ENCODE measurements around the gene QSOX2.

The QSOX2 gene

DNA sequence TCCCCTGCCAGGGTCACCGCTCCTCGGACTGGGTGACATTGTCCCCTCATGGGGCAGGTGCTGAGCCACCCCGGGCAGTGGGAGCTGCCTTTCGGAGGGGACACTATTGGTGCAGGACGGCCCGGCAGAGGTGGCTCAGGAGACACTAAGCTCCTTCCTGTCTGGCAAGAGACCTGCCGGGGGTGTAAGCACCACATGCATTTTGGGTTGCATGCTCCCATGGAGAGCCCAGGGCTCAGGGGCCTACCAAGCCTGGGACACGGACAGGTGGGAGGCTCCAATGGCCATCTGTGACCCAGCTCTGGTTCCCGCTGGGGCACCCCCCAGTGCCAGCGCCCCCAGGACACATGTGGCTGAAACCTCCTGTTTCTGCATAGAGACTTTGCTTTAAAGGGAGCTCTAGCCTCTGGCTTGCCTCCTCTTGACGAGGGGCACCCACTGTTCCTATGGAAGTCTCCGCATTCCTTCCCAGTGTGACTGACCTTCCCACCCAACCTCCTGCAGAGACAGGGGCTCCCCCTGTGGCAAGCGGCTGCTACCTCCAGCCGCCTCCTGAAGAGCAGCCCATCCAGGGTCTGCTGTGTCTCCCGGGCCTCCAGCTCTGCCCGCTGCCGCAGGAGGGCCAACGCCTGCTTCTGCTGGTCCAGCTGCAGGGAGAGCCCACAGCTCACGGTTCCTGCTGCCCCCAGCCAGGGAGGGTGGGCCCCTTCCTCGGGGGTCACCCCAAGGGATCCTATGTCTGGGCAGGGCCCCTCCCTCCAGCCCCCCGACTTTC is 30.2 kb upstream of the QSOX2 start:
- Histone ChIP-seq H3K27ac (ENCODE audit: low read length) (no peak overlapping the region), H3F3A (ENCODE audit: insufficient read depth, low read length) (no peaks in the 10 kb centered on the region), H3K4me2 (ENCODE audit: low read depth, low read length) (no peak overlapping the region), H3K4me3 (ENCODE audit: low read length) (no peak overlapping the region), H3K27me3 (replicated peaks; ENCODE audit: insufficient read depth, low read length) (peaks cover 95% of the 10 kb centered on the region), H3K79me2 (ENCODE audit: low read length) (no peaks in the 10 kb centered on the region), H3K9me3 (replicated peaks; ENCODE audit: insufficient read depth, low read length) (no peaks in the 10 kb centered on the region), H3K4me1 (ENCODE audit: low read length) (no peaks in the 10 kb centered on the region), H3K9ac (ENCODE audit: low read length) (no peak overlapping the region), H4K20me1 (ENCODE audit: insufficient read depth, low read length) (no peaks in the 10 kb centered on the region), H3K36me3 (replicated peaks; ENCODE audit: insufficient read depth, low read length) (no peaks in the 10 kb centered on the region), H2AFZ (ENCODE audit: low read length) (no peak overlapping the region), H3K9me2 (replicated peaks; ENCODE audit: insufficient read depth, low read length) (no peaks in the 10 kb centered on the region)
- DNase-seq, result no peak
- no peak for TF ChIP-seq EZH2 (optimal IDR thresholded peaks at IDR 0.05; ENCODE audit: low read depth, low read length)
- no peak for TF ChIP-seq EZH2phosphoT487 (IDR thresholded peaks at IDR 0.05; ENCODE audit: low read length)
- no peak for TF ChIP-seq CTCF (IDR thresholded peaks at IDR 0.05; ENCODE audit: low read length)

- Histone ChIP-seq H3K9me3 (replicated peaks; ENCODE audit: insufficient read depth, low read length) (no peaks in the 10 kb centered on the region), H3K9ac (ENCODE audit: low read length) (no peak overlapping the region), H4K20me1 (ENCODE audit: insufficient read depth, low read length) (no peaks in the 10 kb centered on the region), H3K4me2 (ENCODE audit: low read depth, low read length) (no peak overlapping the region), H3K4me1 (ENCODE audit: low read length) (no peaks in the 10 kb centered on the region), H3K79me2 (ENCODE audit: low read length) (no peaks in the 10 kb centered on the region), H3F3A (ENCODE audit: insufficient read depth, low read length) (no peaks in the 10 kb centered on the region), H3K9me2 (replicated peaks; ENCODE audit: insufficient read depth, low read length) (no peaks in the 10 kb centered on the region), H2AFZ (ENCODE audit: low read length) (no peak overlapping the region), H3K36me3 (replicated peaks; ENCODE audit: insufficient read depth, low read length) (no peaks in the 10 kb centered on the region), H3K4me3 (ENCODE audit: low read length) (no peak overlapping the region), H3K27me3 (replicated peaks; ENCODE audit: insufficient read depth, low read length) (peaks cover 95% of the 10 kb centered on the region), H3K27ac (ENCODE audit: low read length) (no peak overlapping the region)
- DNase-seq, result no peak
- TF ChIP-seq CTCF (IDR thresholded peaks at IDR 0.05; ENCODE audit: low read length) (no peak), EZH2 (optimal IDR thresholded peaks at IDR 0.05; ENCODE audit: low read depth, low read length) (no peak), EZH2phosphoT487 (IDR thresholded peaks at IDR 0.05; ENCODE audit: low read length) (no peak; the same call in 1 of the 2 replicates)
Observed at GRCh38 chr9:136274786-136275654, 29.4 kb upstream of the QSOX2 start.

- no peak overlapping the region for H3K27ac ChIP-seq (ENCODE audit: low read length)
- H3K36me3 ChIP-seq (replicated peaks; ENCODE audit: insufficient read depth, low read length), result no peaks in the 10 kb centered on the region
- TF ChIP-seq CTCF (IDR thresholded peaks at IDR 0.05; ENCODE audit: low read length) (no peak), EZH2phosphoT487 (IDR thresholded peaks at IDR 0.05; ENCODE audit: low read length) (no peak)
- H3K4me1 ChIP-seq (ENCODE audit: low read length), result no peaks in the 10 kb centered on the region
- H2AFZ ChIP-seq (ENCODE audit: low read length), result no peak overlapping the region
- H3K79me2 ChIP-seq (ENCODE audit: low read length), result no peaks in the 10 kb centered on the region
- peaks cover 95% of the 10 kb centered on the region for H3K27me3 ChIP-seq (replicated peaks; ENCODE audit: insufficient read depth, low read length)
- no peak overlapping the region for H3K4me2 ChIP-seq (ENCODE audit: low read depth, low read length)
- H3K4me3 ChIP-seq (ENCODE audit: low read length), result no peak overlapping the region
- H3K9ac ChIP-seq (ENCODE audit: low read length), result no peak overlapping the region
- H3K9me3 ChIP-seq (replicated peaks; ENCODE audit: insufficient read depth, low read length), result no peaks in the 10 kb centered on the region
- no peak for DNase-seq
- H3F3A ChIP-seq (ENCODE audit: insufficient read depth, low read length), result no peaks in the 10 kb centered on the region
- H4K20me1 ChIP-seq (ENCODE audit: insufficient read depth, low read length), result no peaks in the 10 kb centered on the region
- H3K9me2 ChIP-seq (replicated peaks; ENCODE audit: insufficient read depth, low read length), result no peaks in the 10 kb centered on the region
Observed at GRCh38 chr9:136273921-136274785, 28.5 kb upstream of the QSOX2 start.
